CD4-positive, alpha-beta memory T cell (primary cell): ENCODE measurements around the gene DNHD1. TPM values are rescaled to one million over a fixed set of nuclear protein-coding genes. Genes with fewer than 3 reads are reported as not detected.
A peak's percentile ranks its signal among the peaks of the same experiment; 100 is the strongest.

ENCODE experiments used
- CTCF ChIA-PET: fragments of 350-600 bp; sonication (Branson Sonifier 250); formaldehyde crosslinking; loops from one replicate; lab custom pipeline; 2021; ENCODE audit warnings: inconsistent platforms; ENCODE audit not compliant: partially characterized antibody; lab: Charles Lee
- POLR2A ChIA-PET: fragments of 350-600 bp; sonication (Branson Sonifier 250); formaldehyde crosslinking; loops from one replicate; lab custom pipeline; 2021; ENCODE audit not compliant: partially characterized antibody; lab: Charles Lee
- DNase-seq, 5 donors: peaks; one replicate each; pipeline versions ENCODE4 v3.0.0 to v3.0.0-alpha.2; 2020 to 2022; ENCODE audit warnings: mixed read lengths in 1 of 5
- H3K27ac ChIP-seq: one replicate; pipeline ENCODE4 v1.7.0; 2013; ENCODE audit warnings: low read depth, low read length
- H3K27me3 ChIP-seq: 2 replicates; pipeline ENCODE4 v1.7.0; 2013; ENCODE audit warnings: mild to moderate bottlenecking, low read length, moderate library complexity; ENCODE audit not compliant: insufficient read depth
- H3K36me3 ChIP-seq: 2 replicates; pipeline ENCODE4 v1.7.0; 2013; ENCODE audit warnings: mild to moderate bottlenecking, low read length, moderate library complexity; ENCODE audit not compliant: insufficient read depth
- H3K4me1 ChIP-seq: 2 replicates; pipeline ENCODE4 v1.7.0; 2013; ENCODE audit warnings: mild to moderate bottlenecking, low read length, moderate library complexity; ENCODE audit not compliant: insufficient read depth
- H3K4me3 ChIP-seq, 2 donors: one replicate each; pipeline ENCODE4 v1.7.0; 2013; ENCODE audit warnings: low read length in 2 of 2, mild to moderate bottlenecking in 1 of 2
- H3K9me3 ChIP-seq, 2 donors: one replicate each; pipeline ENCODE4 v1.7.0; 2013; ENCODE audit warnings: low read length in 2 of 2, control low read depth in 1 of 2; ENCODE audit not compliant: control insufficient read depth in 1 of 2
- H3K27ac Mint-ChIP-seq, 7 donors: one replicate each; pipeline ENCODE4 v1.8.0; 2020 to 2021; ENCODE audit warnings: mixed read lengths in 7 of 7, mild to moderate bottlenecking in 6 of 7, inconsistent platforms in 3 of 7, moderate library complexity in 3 of 7
- H3K27me3 Mint-ChIP-seq, 2 donors: one replicate each; pipeline ENCODE4 v1.8.0; 2020 to 2021; ENCODE audit warnings: mixed read lengths in 2 of 2
- H3K36me3 Mint-ChIP-seq, 2 donors: one replicate each; pipeline ENCODE4 v1.8.0; 2020 to 2021; ENCODE audit warnings: mixed read lengths in 2 of 2, inconsistent platforms in 1 of 2, mild to moderate bottlenecking in 1 of 2
- H3K4me1 Mint-ChIP-seq, 4 donors: one replicate each; pipeline ENCODE4 v1.8.0; 2020 to 2021; ENCODE audit warnings: mixed read lengths in 4 of 4, mild to moderate bottlenecking in 1 of 4
- H3K4me3 Mint-ChIP-seq, 8 donors: one replicate each; pipeline ENCODE4 v1.8.0; 2020 to 2021; ENCODE audit warnings: mixed read lengths in 8 of 8, mild to moderate bottlenecking in 7 of 8, moderate library complexity in 6 of 8, inconsistent platforms in 3 of 8
- H3K9me3 Mint-ChIP-seq, 8 donors: one replicate each; pipeline ENCODE4 v1.8.0; 2020 to 2021; ENCODE audit warnings: mixed read lengths in 8 of 8, mild to moderate bottlenecking in 5 of 8, inconsistent platforms in 3 of 8, moderate library complexity in 1 of 8
- intact Hi-C: fragments of 100-400 bp; cut with micrococcal nuclease; formaldehyde crosslinking; loops from one replicate; pipeline ENCODE4 v1.15.1; 2023
- polyA plus RNA-seq, 2 donors: library from polyadenylated mRNA; unstranded; fragments of 300-500 nt; fragmentation: Illumina TruSeq; gene quantifications; one replicate each; pipeline ENCODE4 v1.2.3, GENCODE V29; 2021
- total RNA-seq, 2 experiments: library from RNA; stranded (reverse); gene quantifications; one replicate each; pipeline ENCODE4 v1.2.3, GENCODE V29; 2021

Gene DNHD1
- total and polyA plus RNA-seq, 4 experiments from 2014 or later = 1.2 to 54.0 (median 23.6) TPM

- Histone ChIP-seq H3K36me3 (peaks cover 37% of the 10 kb centered on the region), H3K27ac (peak overlapping the region; percentile 52), H3K9me3 (no peaks in the 10 kb centered on the region), H3K4me3 (no peak overlapping the region), H3K4me1 (peaks cover 70% of the 10 kb centered on the region), H3K27me3 (no peaks in the 10 kb centered on the region)
- no peaks in the 10 kb centered on the region for H3K9me3 Mint-ChIP-seq
- ChIA-PET CTCF (interaction anchor here (1.3 to 7.6 kb wide), 6 partner anchors 11 to 229 kb away, joined by 4 to 109 read pairs (median 7); partner anchors contain the start of genes MRPL17 and TPP1), POLR2A (interaction anchor here (1.8 to 9.6 kb wide), 3 partner anchors 10 to 76 kb away, joined by 7 to 172 read pairs (median 132); partner anchors contain the start of genes MRPL17 and TPP1)
- H3K4me3 Mint-ChIP-seq = peak overlapping the region in 1 of 8 donors; percentile 8
- H3K36me3 Mint-ChIP-seq = peaks cover 12 to 46% of the 10 kb centered on the region in 2 donors
- peaks cover 0 to 34% (median 29%) of the 10 kb centered on the region in 4 donors for H3K4me1 Mint-ChIP-seq
- no peaks in the 10 kb centered on the region for H3K27me3 Mint-ChIP-seq
- intact Hi-C loops = no loop called here
- H3K27ac Mint-ChIP-seq = peak overlapping the region in 4 of 7 donors; percentile 62 to 95 (median 86)
- DNase-seq = peak in 1 of 5 donors; percentile 18
These were observed 110.9 kb downstream of the DNHD1 start for GRCh38 chr11:6608011-6608410.

- ChIA-PET CTCF (interaction anchor here (1.6 to 7.6 kb wide), 4 partner anchors 10 to 97 kb away, joined by 7 to 109 read pairs (median 16); partner anchors contain the start of genes MRPL17 and TPP1), POLR2A (interaction anchor here (0.6 to 9.6 kb wide), 4 partner anchors 9 to 128 kb away, joined by 3 to 172 read pairs (median 70); partner anchors contain the start of genes MRPL17 and TPP1)
- Mint-ChIP-seq H3K9me3 (no peaks in the 10 kb centered on the region), H3K36me3 (peaks cover 12 to 46% of the 10 kb centered on the region in 2 donors), H3K27ac (peak overlapping the region in 5 of 7 donors; percentile 26 to 83 (median 72)), H3K4me3 (peak overlapping the region in 3 of 8 donors; percentile 11 to 19 (median 12)), H3K27me3 (no peaks in the 10 kb centered on the region), H3K4me1 (peaks cover 0 to 34% (median 29%) of the 10 kb centered on the region in 4 donors)
- no peak overlapping the region for H3K4me3 ChIP-seq
- intact Hi-C loops = no loop called here
- no peak for DNase-seq
- H3K9me3 ChIP-seq = no peaks in the 10 kb centered on the region
- H3K27me3 ChIP-seq = no peaks in the 10 kb centered on the region
- H3K36me3 ChIP-seq = peaks cover 37% of the 10 kb centered on the region
- H3K4me1 ChIP-seq = peaks cover 75% of the 10 kb centered on the region
- peak overlapping the region; percentile 52 for H3K27ac ChIP-seq
These were observed 111.8 kb downstream of the DNHD1 start for GRCh38 chr11:6608726-6609501.

GRCh38 chr11:6609502-6610015 lies 112.5 kb downstream of the DNHD1 start:
- Mint-ChIP-seq H3K4me1 (peaks cover 0 to 34% (median 29%) of the 10 kb centered on the region in 4 donors), H3K27me3 (no peaks in the 10 kb centered on the region), H3K27ac (peak overlapping the region in 6 of 7 donors; percentile 69 to 97 (median 88)), H3K36me3 (peaks cover 12 to 46% of the 10 kb centered on the region in 2 donors), H3K9me3 (no peaks in the 10 kb centered on the region), H3K4me3 (peak overlapping the region in 5 of 8 donors; percentile 11 to 87 (median 44))
- peaks cover 37% of the 10 kb centered on the region for H3K36me3 ChIP-seq
- ChIA-PET POLR2A (interaction anchor here (0.6 to 9.6 kb wide), 3 partner anchors 8 to 128 kb away, joined by 3 to 172 read pairs (median 132); partner anchors contain the start of genes MRPL17 and TPP1), CTCF (interaction anchor here (0.8 to 7.6 kb wide), 6 partner anchors 9 to 128 kb away, joined by 3 to 109 read pairs (median 16); partner anchors contain the start of genes MRPL17 and TPP1)
- H3K27ac ChIP-seq = peak overlapping the region; percentile 10
- no peak overlapping the region for H3K4me3 ChIP-seq
- peaks cover 73% of the 10 kb centered on the region for H3K4me1 ChIP-seq
- intact Hi-C loops = loop anchor here (10.0 kb wide), 1 partner anchor 195 kb away; the partner anchor contains the start of gene APBB1
- no peaks in the 10 kb centered on the region for H3K9me3 ChIP-seq
- DNase-seq = no peak
- H3K27me3 ChIP-seq = no peaks in the 10 kb centered on the region

- Mint-ChIP-seq H3K36me3 (peaks cover 15 to 51% of the 10 kb centered on the region in 2 donors), H3K27me3 (no peaks in the 10 kb centered on the region), H3K27ac (peak overlapping the region in 6 of 7 donors; percentile 75 to 97 (median 95)), H3K9me3 (no peaks in the 10 kb centered on the region), H3K4me1 (peaks cover 1 to 34% (median 31%) of the 10 kb centered on the region in 4 donors), H3K4me3 (peak overlapping the region; percentile 63 to 94 (median 91))
- intact Hi-C loops = loop anchor here (10.0 kb wide), 1 partner anchor 196 kb away; the partner anchor contains the start of gene APBB1
- no peak for DNase-seq
- CTCF ChIA-PET = interaction anchor here (0.8 to 4.1 kb wide), 3 partner anchors 57 to 127 kb away, joined by 3 to 56 read pairs (median 26); partner anchors contain the start of gene MRPL17
- peaks cover 45% of the 10 kb centered on the region for H3K36me3 ChIP-seq
- H3K9me3 ChIP-seq = no peaks in the 10 kb centered on the region
- peaks cover 62% of the 10 kb centered on the region for H3K4me1 ChIP-seq
- peak overlapping the region; percentile 87 for H3K27ac ChIP-seq
- no peaks in the 10 kb centered on the region for H3K27me3 ChIP-seq
- POLR2A ChIA-PET = interaction anchor here (1.0 to 9.6 kb wide), 9 partner anchors 7 to 135 kb away, joined by 3 to 172 read pairs (median 45); partner anchors contain the start of genes ILK, MRPL17, RRP8 and TPP1
- no peak overlapping the region for H3K4me3 ChIP-seq
These were observed 113.5 kb downstream of the DNHD1 start for GRCh38 chr11:6610591-6610990.

- no peaks in the 10 kb centered on the region for H3K9me3 ChIP-seq
- peaks cover 47% of the 10 kb centered on the region for H3K36me3 ChIP-seq
- intact Hi-C loops = loop anchor here (10.0 kb wide), 1 partner anchor 197 kb away; the partner anchor contains the start of gene APBB1
- peak overlapping the region in 6 of 7 donors; percentile 95 to 97 (median 97) for H3K27ac Mint-ChIP-seq
- H3K27me3 Mint-ChIP-seq = no peaks in the 10 kb centered on the region
- CTCF ChIA-PET = interaction anchor here (0.8 to 4.6 kb wide), 11 partner anchors 8 to 95 kb away, joined by 3 to 56 read pairs (median 10); partner anchors contain the start of genes ILK, MRPL17 and RRP8
- POLR2A ChIA-PET = interaction anchor here (0.8 to 9.6 kb wide), 34 partner anchors 6 to 377 kb away, joined by 3 to 172 read pairs (median 6); partner anchors contain the start of genes APBB1, ARFIP2, DCHS1 and FHIP1B
- peak overlapping the region; percentile 87 to 94 (median 91) for H3K4me3 Mint-ChIP-seq
- peak in 1 of 5 donors; percentile 57 for DNase-seq
- peaks cover 6 to 36% (median 32%) of the 10 kb centered on the region in 4 donors for H3K4me1 Mint-ChIP-seq
- peak overlapping the region; percentile 49 to 63 for H3K4me3 ChIP-seq
- peaks cover 21 to 52% of the 10 kb centered on the region in 2 donors for H3K36me3 Mint-ChIP-seq
- H3K27ac ChIP-seq = peak overlapping the region; percentile 87
- H3K9me3 Mint-ChIP-seq = no peaks in the 10 kb centered on the region
- H3K4me1 ChIP-seq = peaks cover 55% of the 10 kb centered on the region
- H3K27me3 ChIP-seq = no peaks in the 10 kb centered on the region
These were observed 114.2 kb downstream of the DNHD1 start for GRCh38 chr11:6611092-6611962.

- CTCF ChIA-PET = interaction anchor here (0.8 to 4.6 kb wide), 12 partner anchors 8 to 94 kb away, joined by 3 to 56 read pairs (median 9); partner anchors contain the start of genes ILK, MRPL17 and RRP8
- Histone ChIP-seq H3K36me3 (peaks cover 47% of the 10 kb centered on the region), H3K4me1 (peaks cover 51% of the 10 kb centered on the region), H3K27me3 (no peaks in the 10 kb centered on the region), H3K27ac (peak overlapping the region; percentile 87), H3K4me3 (peak overlapping the region in 1 of 2 donors; percentile 66), H3K9me3 (no peaks in the 10 kb centered on the region)
- intact Hi-C loops = loop anchor here (1.0 to 10.0 kb wide), 5 partner anchors 8 to 221 kb away; partner anchors contain the start of genes APBB1, MRPL17 and SMPD1
- Mint-ChIP-seq H3K36me3 (peaks cover 21 to 50% of the 10 kb centered on the region in 2 donors), H3K27ac (peak overlapping the region in 6 of 7 donors; percentile 95 to 97 (median 97)), H3K4me1 (peaks cover 6 to 36% (median 28%) of the 10 kb centered on the region in 4 donors), H3K9me3 (no peaks in the 10 kb centered on the region), H3K4me3 (peak overlapping the region; percentile 87 to 94 (median 91)), H3K27me3 (no peaks in the 10 kb centered on the region)
- POLR2A ChIA-PET = interaction anchor here (0.8 to 9.0 kb wide), 34 partner anchors 8 to 377 kb away, joined by 3 to 172 read pairs (median 4); partner anchors contain the start of genes APBB1, ARFIP2, DCHS1 and FHIP1B
- DNase-seq = no peak
These were observed 114.8 kb downstream of the DNHD1 start for GRCh38 chr11:6611963-6612212.
